AG09319 (cell line): ENCODE data around the gene NECTIN2.

Source experiments
- DNase-seq: peaks from one replicate; pipeline ENCODE4 v3.0.0-alpha.2; 2010; ENCODE audit warnings: low read depth; ENCODE audit errors: extremely low read depth
- TF ChIP-seq, protein P1 (sequence below): IDR thresholded peaks from 2 replicates; pipeline ENCODE4 v1.5.1; 2011; ENCODE audit warnings: low read depth, mild to moderate bottlenecking, inconsistent platforms, low read length, moderate library complexity

The NECTIN2 gene

DNA sequence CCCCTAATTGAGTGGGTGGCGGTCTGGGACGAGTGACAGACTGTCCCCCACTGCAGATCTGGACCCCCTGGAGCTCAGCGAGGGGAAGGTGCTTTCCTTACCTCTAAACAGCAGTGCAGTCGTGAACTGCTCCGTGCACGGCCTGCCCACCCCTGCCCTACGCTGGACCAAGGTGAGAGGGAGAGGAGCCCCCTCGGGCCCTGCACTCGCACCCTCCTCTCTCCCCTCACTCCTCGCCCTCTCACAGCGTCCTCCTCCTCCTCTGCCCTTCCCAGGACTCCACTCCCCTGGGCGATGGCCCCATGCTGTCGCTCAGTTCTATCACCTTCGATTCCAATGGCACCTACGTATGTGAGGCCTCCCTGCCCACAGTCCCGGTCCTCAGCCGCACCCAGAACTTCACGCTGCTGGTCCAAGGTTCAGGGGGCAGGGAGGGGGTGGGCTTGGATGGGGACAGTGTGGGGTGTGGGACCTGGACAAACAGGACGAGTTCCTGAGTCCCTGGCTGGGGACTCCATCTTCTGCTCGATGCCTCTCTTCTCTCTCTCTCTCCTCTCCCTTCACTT lies 27.5 kb upstream of the NECTIN2 start:
- TF ChIP-seq, protein P1, sequence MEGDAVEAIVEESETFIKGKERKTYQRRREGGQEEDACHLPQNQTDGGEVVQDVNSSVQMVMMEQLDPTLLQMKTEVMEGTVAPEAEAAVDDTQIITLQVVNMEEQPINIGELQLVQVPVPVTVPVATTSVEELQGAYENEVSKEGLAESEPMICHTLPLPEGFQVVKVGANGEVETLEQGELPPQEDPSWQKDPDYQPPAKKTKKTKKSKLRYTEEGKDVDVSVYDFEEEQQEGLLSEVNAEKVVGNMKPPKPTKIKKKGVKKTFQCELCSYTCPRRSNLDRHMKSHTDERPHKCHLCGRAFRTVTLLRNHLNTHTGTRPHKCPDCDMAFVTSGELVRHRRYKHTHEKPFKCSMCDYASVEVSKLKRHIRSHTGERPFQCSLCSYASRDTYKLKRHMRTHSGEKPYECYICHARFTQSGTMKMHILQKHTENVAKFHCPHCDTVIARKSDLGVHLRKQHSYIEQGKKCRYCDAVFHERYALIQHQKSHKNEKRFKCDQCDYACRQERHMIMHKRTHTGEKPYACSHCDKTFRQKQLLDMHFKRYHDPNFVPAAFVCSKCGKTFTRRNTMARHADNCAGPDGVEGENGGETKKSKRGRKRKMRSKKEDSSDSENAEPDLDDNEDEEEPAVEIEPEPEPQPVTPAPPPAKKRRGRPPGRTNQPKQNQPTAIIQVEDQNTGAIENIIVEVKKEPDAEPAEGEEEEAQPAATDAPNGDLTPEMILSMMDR: no peak
- DNase-seq: no peak

DNA sequence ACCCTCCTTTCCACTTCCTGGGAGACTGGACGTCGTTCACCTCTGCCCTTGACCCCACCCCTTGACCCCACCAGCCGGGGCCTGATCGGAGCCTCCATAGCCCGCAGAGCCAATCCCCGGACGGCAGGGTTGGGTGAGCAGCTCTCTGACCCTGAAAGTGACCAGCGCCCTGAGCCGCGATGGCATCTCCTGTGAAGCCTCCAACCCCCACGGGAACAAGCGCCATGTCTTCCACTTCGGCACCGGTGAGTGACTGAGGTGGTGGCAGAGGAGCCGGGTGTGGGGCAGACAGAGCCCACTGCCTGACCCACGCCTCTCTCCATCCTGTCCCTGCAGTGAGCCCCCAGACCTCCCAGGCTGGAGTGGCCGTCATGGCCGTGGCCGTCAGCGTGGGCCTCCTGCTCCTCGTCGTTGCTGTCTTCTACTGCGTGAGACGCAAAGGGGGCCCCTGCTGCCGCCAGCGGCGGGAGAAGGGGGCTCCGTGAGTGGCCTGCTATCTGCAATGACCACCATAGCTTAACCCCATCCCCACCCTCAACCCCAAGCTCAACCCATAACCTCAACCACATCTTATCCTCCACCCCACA lies 26.8 kb upstream of the NECTIN2 start:
- TF ChIP-seq, protein P1: no peak
- DNase-seq: no peak

DNA sequence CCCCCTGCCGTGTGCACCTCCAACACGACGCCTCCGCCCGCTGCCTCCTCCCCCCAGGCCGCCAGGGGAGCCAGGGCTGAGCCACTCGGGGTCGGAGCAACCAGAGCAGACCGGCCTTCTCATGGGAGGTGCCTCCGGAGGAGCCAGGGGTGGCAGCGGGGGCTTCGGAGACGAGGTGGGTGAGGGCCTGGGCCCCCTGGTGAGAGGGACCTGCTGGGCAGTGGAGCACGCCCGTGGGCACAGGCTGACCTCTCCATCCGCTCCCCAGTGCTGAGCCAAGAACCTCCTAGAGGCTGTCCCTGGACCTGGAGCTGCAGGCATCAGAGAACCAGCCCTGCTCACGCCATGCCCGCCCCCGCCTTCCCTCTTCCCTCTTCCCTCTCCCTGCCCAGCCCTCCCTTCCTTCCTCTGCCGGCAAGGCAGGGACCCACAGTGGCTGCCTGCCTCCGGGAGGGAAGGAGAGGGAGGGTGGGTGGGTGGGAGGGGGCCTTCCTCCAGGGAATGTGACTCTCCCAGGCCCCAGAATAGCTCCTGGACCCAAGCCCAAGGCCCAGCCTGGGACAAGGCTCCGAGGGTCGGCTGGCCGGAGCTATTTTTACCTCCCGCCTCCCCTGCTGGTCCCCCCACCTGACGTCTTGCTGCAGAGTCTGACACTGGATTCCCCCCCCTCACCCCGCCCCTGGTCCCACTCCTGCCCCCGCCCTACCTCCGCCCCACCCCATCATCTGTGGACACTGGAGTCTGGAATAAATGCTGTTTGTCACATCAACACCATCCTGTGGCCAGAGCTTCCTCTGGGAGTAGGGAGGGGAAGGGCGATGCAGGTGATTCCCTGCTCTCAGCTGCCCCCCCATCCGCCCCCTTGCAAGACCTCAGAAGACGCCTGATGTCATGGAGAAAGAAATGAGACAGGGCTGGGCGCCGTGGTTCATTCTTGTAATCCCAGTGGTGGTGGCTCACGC lies 25.2 kb upstream of the NECTIN2 start:
- DNase-seq: no peak
- TF ChIP-seq, protein P1: no peak

DNA sequence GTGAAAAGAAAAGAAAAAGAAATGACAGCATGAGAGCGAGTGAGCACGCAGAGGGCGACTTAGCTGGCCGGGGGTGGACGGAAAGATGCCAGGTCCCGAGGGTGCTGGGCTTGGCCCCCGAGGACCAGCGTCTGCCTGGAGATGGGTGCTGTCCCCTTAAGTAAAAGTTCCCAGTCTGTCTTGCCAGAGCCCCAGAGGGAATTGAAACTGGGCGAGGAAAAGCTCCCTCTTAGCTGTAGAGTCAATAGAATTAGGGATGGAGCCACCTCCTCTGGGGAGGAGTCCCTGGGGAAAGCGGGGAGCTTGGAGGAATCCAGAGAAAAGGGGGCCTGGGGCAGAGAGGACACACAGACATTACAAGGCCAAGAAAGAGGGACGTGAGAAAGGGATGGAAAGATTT lies 23.9 kb upstream of the NECTIN2 start:
- TF ChIP-seq, protein P1: no peak
- no peak for DNase-seq

DNA sequence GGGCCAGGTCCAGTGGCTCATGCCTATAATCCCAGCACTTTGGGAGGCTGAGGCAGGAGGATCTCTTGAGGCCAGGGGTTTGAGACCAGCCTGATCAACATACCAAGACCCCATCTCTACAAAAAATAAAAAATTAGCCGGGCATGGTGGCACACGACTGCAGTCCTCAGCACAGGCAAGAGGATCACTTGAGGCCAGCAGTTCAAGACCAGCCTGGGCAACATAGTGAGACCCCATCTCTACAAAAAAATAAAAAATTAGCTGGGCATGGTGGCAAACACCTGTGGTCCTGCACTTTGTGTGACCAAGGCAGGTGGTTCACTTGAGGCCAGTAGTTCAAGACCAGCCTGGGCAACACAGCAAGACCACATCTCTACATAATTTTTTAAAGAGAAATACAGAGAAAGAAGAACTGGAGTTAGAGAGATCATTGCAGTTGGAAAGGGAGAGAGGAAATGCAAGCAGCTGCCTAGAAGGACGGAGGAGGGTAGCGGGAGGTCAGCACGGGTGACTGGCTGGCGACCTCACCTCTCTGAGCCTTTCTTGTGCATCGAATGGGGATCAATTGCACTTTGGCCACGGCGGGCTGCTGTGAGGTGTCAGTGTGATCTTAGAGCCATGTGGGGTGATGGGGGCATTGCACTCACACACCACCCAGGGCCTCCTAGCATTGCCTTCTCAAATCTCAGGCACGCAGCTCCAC lies 23.3 kb upstream of the NECTIN2 start:
- TF ChIP-seq, protein P1: no peak

DNA sequence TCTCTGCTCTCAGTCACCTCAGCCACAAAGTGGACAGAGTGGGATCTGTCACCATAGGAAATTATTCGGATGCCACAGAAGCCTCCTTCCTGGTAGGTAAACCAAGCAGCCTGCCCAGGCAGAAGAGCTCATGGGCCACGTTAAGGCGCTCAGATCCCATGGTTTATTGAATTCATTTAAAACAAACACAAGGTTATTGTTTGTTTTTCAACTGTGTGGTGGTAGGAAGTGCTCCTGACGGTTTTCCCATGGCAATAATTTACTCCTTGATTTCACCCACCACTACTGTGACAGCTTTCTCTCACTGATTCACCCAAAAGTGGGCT lies 22.8 kb upstream of the NECTIN2 start:
- no peak for DNase-seq
- TF ChIP-seq, protein P1: no peak

More for the DNA sequence above, 23.3 kb upstream of the NECTIN2 start:
- DNase-seq: no peak
